Gastrocnemius medialis (tissue), 4 donors: ENCODE measurements around the gene RGL3. TPM values are rescaled to one million over a fixed set of nuclear protein-coding genes. Genes with fewer than 3 reads are reported as not detected.
A peak's percentile ranks its signal among the peaks of the same experiment; 100 is the strongest.

Experiments
- ATAC-seq, 2 donors: fragments of 150-250 bp; one replicate each; pipeline ENCODE4 v1.9.1; 2016
- DNase-seq, 2 donors: peaks; one replicate each; pipeline ENCODE4 v3.0.0-alpha.2; 2019
- H3K27ac ChIP-seq, 4 donors: fragments of 200-600 bp; sonication (generic); 1 replicate in 1 of 4; 2 replicates in 3 of 4; pipeline ENCODE4 v1.5.1; 2016 to 2018; ENCODE audit warnings: mild to moderate bottlenecking in 2 of 4, moderate library complexity in 1 of 4
- H3K27me3 ChIP-seq, 3 donors: fragments of 200-600 bp; sonication (generic) in 2 of 3; 1 replicate in 1 of 3; 2 replicates in 2 of 3; pipeline versions ENCODE4 v1.5.1 to v1.6.0; 2016 to 2019; ENCODE audit warnings: mild to moderate bottlenecking in 1 of 3, moderate library complexity in 1 of 3
- H3K36me3 ChIP-seq, 2 donors: fragments of 200-600 bp; sonication (generic) in 1 of 2; one replicate each; pipeline ENCODE4 v1.5.1; 2017 to 2018
- H3K4me1 ChIP-seq, 2 donors: fragments of 200-600 bp; sonication (generic) in 1 of 2; one replicate each; pipeline ENCODE4 v1.5.1; 2016 to 2017; ENCODE audit warnings: mild to moderate bottlenecking in 2 of 2
- H3K4me3 ChIP-seq, 4 donors: fragments of 200-600 bp; sonication (generic) in 3 of 4; 1 replicate in 1 of 4; 2 replicates in 3 of 4; pipeline ENCODE4 v1.5.1; 2016 to 2019; ENCODE audit warnings: mild to moderate bottlenecking in 2 of 4
- H3K9me3 ChIP-seq, 3 donors: fragments of 200-600 bp; sonication (generic) in 2 of 3; 1 replicate in 1 of 3; 2 replicates in 2 of 3; pipeline ENCODE4 v1.5.1; 2016 to 2019
- CTCF ChIP-seq, 5 experiments: fragments of 450-650 bp in 3 of 5; fragments of 200-600 bp in 2 of 5; sonication (generic) in 2 of 5; IDR thresholded peaks in 4 of 5; conservative IDR thresholded peaks in 1 of 5; 1 replicate in 4 of 5; 2 replicates in 1 of 5; pipeline ENCODE4 v1.5.1; 2016 to 2019; ENCODE audit warnings: antibody characterized with exemption in 5 of 5, mild to moderate bottlenecking in 3 of 5, moderate library complexity in 3 of 5
- POLR2A ChIP-seq, 2 donors: fragments of 450-650 bp; IDR thresholded peaks; one replicate each; pipeline ENCODE4 v1.6.1; 2017; ENCODE audit warnings: antibody characterized with exemption in 2 of 2, mild to moderate bottlenecking in 2 of 2, moderate library complexity in 2 of 2
- in situ Hi-C, 4 donors: fragments of 200-750 bp; cut with MboI; loops; one replicate each; pipeline versions ENCODE4 v1.15.0 to v1.8.0; 2017; ENCODE audit warnings: low sequenced_read_pairs in 4 of 4
- intact Hi-C: fragments of 100-400 bp; cut with DNase I; formaldehyde crosslinking; loops from one replicate; pipeline ENCODE4 v1.15.1; 2023; ENCODE audit warnings: low total_unique reads
- total RNA-seq, 4 donors: library from RNA; depleted of rRNA; stranded (reverse); fragments of >200 nt; gene quantifications; one replicate each; pipeline versions ENCODE4 v1.1.0 to v1.2.3, GENCODE V29; 2016

Gene RGL3
- total RNA-seq, 4 donors from 2014 or later: 0.33 to 7.0 (median 1.3) TPM

DNA sequence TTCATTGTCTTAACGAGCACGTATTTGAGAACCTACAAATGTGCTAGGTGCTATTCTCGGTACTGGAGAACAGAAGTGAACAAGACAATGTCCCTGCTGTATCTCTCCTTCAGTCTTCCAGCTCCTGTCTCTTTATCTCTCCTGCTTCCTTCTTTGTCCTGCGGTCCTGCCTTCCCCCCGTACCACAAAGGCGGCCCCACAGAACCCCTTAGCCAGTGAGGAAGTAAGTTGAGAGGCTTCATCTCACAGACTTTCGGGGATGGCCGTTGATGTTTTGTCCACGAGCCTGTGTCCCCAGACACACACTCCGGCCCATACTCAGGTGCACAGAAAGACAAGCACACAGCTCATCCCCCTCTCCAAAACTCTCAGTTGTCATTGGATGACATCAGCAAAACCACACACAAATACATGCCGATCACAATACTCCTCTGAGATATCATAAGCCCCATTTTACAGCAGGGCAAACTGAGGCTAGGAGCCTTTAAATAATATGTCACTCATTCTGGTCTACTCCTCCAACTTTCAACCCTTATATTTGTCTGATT lies 45.2 kb downstream of the RGL3 start:
- Histone ChIP-seq H3K27ac (peak overlapping the region; percentile 93 to 97 (median 94)), H3K36me3 (no peaks in the 10 kb centered on the region), H3K27me3 (no peaks in the 10 kb centered on the region), H3K9me3 (no peaks in the 10 kb centered on the region), H3K4me1 (peaks cover 22 to 24% of the 10 kb centered on the region in 2 donors), H3K4me3 (peak overlapping the region; percentile 68 to 84 (median 76))
- DNase-seq (no peak), ATAC-seq (no peak)
- TF ChIP-seq POLR2A (IDR thresholded peaks at IDR 0.05): no peak
- no peak for TF ChIP-seq CTCF (IDR thresholded peaks at IDR 0.05 in 4 of 5, conservative IDR thresholded peaks at IDR 0.05 in 1 of 5)
- intact Hi-C loops (loop anchor here (1.0 to 10.0 kb wide), 4 partner anchors 28 to 979 kb away; partner anchors contain the start of genes CCDC159, TMEM205, TSPAN16 and ZNF653), in situ Hi-C loops (no loop called here)

GRCh38 chr19:11373166-11373884 lies 45.8 kb downstream of the RGL3 start:
- H3K4me3 ChIP-seq: no peak overlapping the region

GRCh38 chr19:11370744-11371143 lies 48.4 kb downstream of the RGL3 start:
- no peak overlapping the region for H3K27ac ChIP-seq
- H3K27me3 ChIP-seq: no peaks in the 10 kb centered on the region
- intact Hi-C loops: loop anchor here (10.0 kb wide), 3 partner anchors 76 to 976 kb away; partner anchors contain the start of genes TSPAN16 and ZNF653
- DNase-seq: no peak
- in situ Hi-C loops: no loop called here
- H3K4me3 ChIP-seq: no peak overlapping the region
- no peaks in the 10 kb centered on the region for H3K9me3 ChIP-seq
- TF ChIP-seq POLR2A (IDR thresholded peaks at IDR 0.05): no peak
- TF ChIP-seq CTCF (IDR thresholded peaks at IDR 0.05 in 4 of 5, conservative IDR thresholded peaks at IDR 0.05 in 1 of 5): no peak
- H3K36me3 ChIP-seq: no peaks in the 10 kb centered on the region
- no peak for ATAC-seq
- H3K4me1 ChIP-seq: peaks cover 11 to 14% of the 10 kb centered on the region in 2 donors

More at GRCh38 chr19:11373166-11373884, 45.8 kb downstream of the RGL3 start:
- ATAC-seq (no peak), DNase-seq (no peak)
- Histone ChIP-seq H3K27ac (no peak overlapping the region), H3K9me3 (no peaks in the 10 kb centered on the region), H3K4me1 (peaks cover 22 to 24% of the 10 kb centered on the region in 2 donors), H3K27me3 (no peaks in the 10 kb centered on the region), H3K36me3 (no peaks in the 10 kb centered on the region)
- in situ Hi-C loops: no loop called here
- intact Hi-C loops: loop anchor here (10.0 kb wide), 3 partner anchors 79 to 979 kb away; partner anchors contain the start of genes TSPAN16 and ZNF653
- TF ChIP-seq POLR2A (IDR thresholded peaks at IDR 0.05) (no peak), CTCF (IDR thresholded peaks at IDR 0.05 in 4 of 5, conservative IDR thresholded peaks at IDR 0.05 in 1 of 5) (no peak)

- no peak for ATAC-seq
- TF ChIP-seq POLR2A (IDR thresholded peaks at IDR 0.05) (no peak), CTCF (IDR thresholded peaks at IDR 0.05 in 4 of 5, conservative IDR thresholded peaks at IDR 0.05 in 1 of 5) (no peak)
- H3K27me3 ChIP-seq: no peaks in the 10 kb centered on the region
- H3K36me3 ChIP-seq: peaks cover 0 to 23% of the 10 kb centered on the region in 2 donors
- intact Hi-C loops (no loop called here), in situ Hi-C loops (no loop called here)
- no peak overlapping the region for H3K27ac ChIP-seq
- DNase-seq: no peak
- no peaks in the 10 kb centered on the region for H3K4me1 ChIP-seq
- H3K4me3 ChIP-seq: no peak overlapping the region
- H3K9me3 ChIP-seq: no peaks in the 10 kb centered on the region
These were observed 51.6 kb downstream of the RGL3 start for GRCh38 chr19:11367528-11367927.
